DOHH2 (cell line): ENCODE measurements around the gene CNOT2.

Source experiments
- H3F3A ChIP-seq: fragments of 200-600 bp; sonication (generic), shearing (Covaris generic); 2 replicates; pipeline ENCODE4 v1.6.0; 2016; ENCODE audit warnings: antibody characterized with exemption, mild to moderate bottlenecking; ENCODE audit not compliant: control insufficient read depth, insufficient read depth
- H3K27ac ChIP-seq: fragments of 200-600 bp; sonication (generic); 2 replicates; pipeline ENCODE4 v1.5.1; 2014; ENCODE audit warnings: low read depth, mild to moderate bottlenecking, low read length, moderate library complexity
- H3K27me3 ChIP-seq: fragments of 200-600 bp; sonication (generic); 2 replicates; pipeline ENCODE4 v1.6.1; 2014; ENCODE audit warnings: mild to moderate bottlenecking, low read length, mixed read lengths; ENCODE audit not compliant: control insufficient read depth
- H3K36me3 ChIP-seq: fragments of 200-600 bp; sonication (generic); 2 replicates; pipeline ENCODE4 v1.6.1; 2014; ENCODE audit warnings: mild to moderate bottlenecking, low read length, moderate library complexity, mixed read lengths; ENCODE audit not compliant: control insufficient read depth
- H3K4me1 ChIP-seq: fragments of 200-600 bp; sonication (generic); 2 replicates; pipeline ENCODE4 v1.6.1; 2014; ENCODE audit warnings: mild to moderate bottlenecking, low read length, mixed read lengths; ENCODE audit not compliant: control insufficient read depth
- H3K4me2 ChIP-seq: fragments of 200-600 bp; sonication (generic); 2 replicates; pipeline ENCODE4 v1.6.0; 2014; ENCODE audit warnings: mild to moderate bottlenecking, low read length, moderate library complexity
- H3K4me3 ChIP-seq: fragments of 200-600 bp; sonication (generic); 2 replicates; pipeline ENCODE4 v1.5.1; 2014; ENCODE audit warnings: mild to moderate bottlenecking, low read length, mixed read lengths
- H3K79me2 ChIP-seq: fragments of 200-600 bp; sonication (generic); 2 replicates; pipeline ENCODE4 v1.6.1; 2014; ENCODE audit warnings: mild to moderate bottlenecking, low read length, mixed read lengths; ENCODE audit not compliant: control insufficient read depth
- H3K9me2 ChIP-seq: fragments of 200-600 bp; sonication (generic); replicated peaks from 2 replicates; pipeline ENCODE4 v1.6.1; 2014; ENCODE audit warnings: mild to moderate bottlenecking, low read length, mixed read lengths; ENCODE audit not compliant: control insufficient read depth
- H3K9me3 ChIP-seq: fragments of 200-600 bp; sonication (generic); 2 replicates; pipeline ENCODE4 v1.6.1; 2014; ENCODE audit warnings: antibody characterized with exemption, low read length, mixed read lengths; ENCODE audit not compliant: control insufficient read depth, insufficient read depth
- H4K20me1 ChIP-seq: fragments of 200-600 bp; sonication (generic); 2 replicates; pipeline ENCODE4 v1.6.0; 2014; ENCODE audit warnings: low read depth, mild to moderate bottlenecking, antibody characterized with exemption, low read length, moderate library complexity; ENCODE audit not compliant: control insufficient read depth, insufficient read depth
- EZH2phosphoT487 ChIP-seq: fragments of 200-600 bp; sonication (generic); IDR thresholded peaks from 2 replicates; pipeline ENCODE4 v1.6.1; 2017; ENCODE audit warnings: borderline replicate concordance, mild to moderate bottlenecking, antibody characterized with exemption, low read length, moderate library complexity, mixed read lengths
- TF ChIP-seq, protein P1 (sequence below): fragments of 200-600 bp; sonication (generic); IDR thresholded peaks from one replicate; pipeline ENCODE4 v1.5.1; 2014; ENCODE audit warnings: antibody characterized with exemption, mild to moderate bottlenecking, low read depth, low read length; ENCODE audit not compliant: poor library complexity, severe bottlenecking

Gene CNOT2

DNA sequence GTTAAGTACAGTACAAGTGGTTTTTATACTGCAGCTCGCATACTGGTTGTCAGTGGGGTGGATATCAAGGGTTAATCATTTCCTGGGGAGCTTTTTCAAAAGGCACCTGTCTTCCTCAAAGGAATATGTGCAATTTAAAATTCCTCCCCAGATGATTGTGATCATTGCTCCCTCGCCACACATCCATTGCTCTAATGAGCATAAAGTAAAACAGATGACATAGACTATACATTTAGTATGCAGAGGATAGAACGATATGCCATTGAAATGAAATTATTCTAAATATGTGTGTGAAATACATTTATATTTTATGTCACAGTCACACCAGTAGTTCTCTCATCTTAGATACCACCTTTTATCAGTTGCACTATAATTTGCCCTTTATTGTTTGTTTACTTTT is 86.5 kb downstream of the CNOT2 start:
- Histone ChIP-seq H3K9me3 (no peaks in the 10 kb centered on the region), H3K79me2 (peaks cover 28% of the 10 kb centered on the region), H3F3A (0 out of 2 replicates have a peak, but pooled peaks cover 4% of the 10 kb centered on the region), H3K4me2 (no peak overlapping the region), H3K9me2 (no peaks in the 10 kb centered on the region), H3K27ac (no peak overlapping the region), H3K27me3 (no peaks in the 10 kb centered on the region), H3K4me1 (0 out of 2 replicates have a peak, but pooled peaks cover 5% of the 10 kb centered on the region), H4K20me1 (no peaks in the 10 kb centered on the region), H3K4me3 (no peak overlapping the region), H3K36me3 (peaks cover 77% of the 10 kb centered on the region)
- TF ChIP-seq EZH2phosphoT487, result no peak
- TF ChIP-seq, protein P1, sequence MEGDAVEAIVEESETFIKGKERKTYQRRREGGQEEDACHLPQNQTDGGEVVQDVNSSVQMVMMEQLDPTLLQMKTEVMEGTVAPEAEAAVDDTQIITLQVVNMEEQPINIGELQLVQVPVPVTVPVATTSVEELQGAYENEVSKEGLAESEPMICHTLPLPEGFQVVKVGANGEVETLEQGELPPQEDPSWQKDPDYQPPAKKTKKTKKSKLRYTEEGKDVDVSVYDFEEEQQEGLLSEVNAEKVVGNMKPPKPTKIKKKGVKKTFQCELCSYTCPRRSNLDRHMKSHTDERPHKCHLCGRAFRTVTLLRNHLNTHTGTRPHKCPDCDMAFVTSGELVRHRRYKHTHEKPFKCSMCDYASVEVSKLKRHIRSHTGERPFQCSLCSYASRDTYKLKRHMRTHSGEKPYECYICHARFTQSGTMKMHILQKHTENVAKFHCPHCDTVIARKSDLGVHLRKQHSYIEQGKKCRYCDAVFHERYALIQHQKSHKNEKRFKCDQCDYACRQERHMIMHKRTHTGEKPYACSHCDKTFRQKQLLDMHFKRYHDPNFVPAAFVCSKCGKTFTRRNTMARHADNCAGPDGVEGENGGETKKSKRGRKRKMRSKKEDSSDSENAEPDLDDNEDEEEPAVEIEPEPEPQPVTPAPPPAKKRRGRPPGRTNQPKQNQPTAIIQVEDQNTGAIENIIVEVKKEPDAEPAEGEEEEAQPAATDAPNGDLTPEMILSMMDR, result no peak

DNA sequence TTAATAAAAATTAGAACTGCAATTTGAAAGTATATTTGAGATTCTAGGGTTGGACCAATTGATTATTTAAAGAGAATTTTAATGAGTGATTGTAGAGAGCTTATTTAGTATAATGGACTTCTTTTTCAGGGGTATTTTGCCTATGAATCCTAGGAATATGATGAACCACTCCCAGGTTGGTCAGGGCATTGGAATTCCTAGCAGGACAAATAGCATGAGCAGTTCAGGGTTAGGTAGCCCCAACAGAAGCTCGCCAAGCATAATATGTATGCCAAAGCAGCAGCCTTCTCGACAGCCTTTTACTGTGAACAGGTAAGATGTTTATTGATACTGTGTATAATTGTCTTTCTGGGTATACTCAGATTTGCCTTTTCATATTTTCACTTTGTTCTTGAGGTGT is 86.9 kb downstream of the CNOT2 start:
- no peaks in the 10 kb centered on the region for H3K9me2 ChIP-seq
- H3K27ac ChIP-seq, result no peak overlapping the region
- H3F3A ChIP-seq, result 0 out of 2 replicates have a peak, but pooled peaks cover 4% of the 10 kb centered on the region
- H4K20me1 ChIP-seq, result no peaks in the 10 kb centered on the region
- no peaks in the 10 kb centered on the region for H3K27me3 ChIP-seq
- H3K4me3 ChIP-seq, result no peak overlapping the region
- TF ChIP-seq, protein P1, result no peak
- no peak for TF ChIP-seq EZH2phosphoT487
- no peaks in the 10 kb centered on the region for H3K9me3 ChIP-seq
- peaks cover 78% of the 10 kb centered on the region for H3K36me3 ChIP-seq
- 0 out of 2 replicates have a peak, but pooled peaks cover 5% of the 10 kb centered on the region for H3K4me1 ChIP-seq
- no peak overlapping the region for H3K4me2 ChIP-seq
- peaks cover 28% of the 10 kb centered on the region for H3K79me2 ChIP-seq

DNA sequence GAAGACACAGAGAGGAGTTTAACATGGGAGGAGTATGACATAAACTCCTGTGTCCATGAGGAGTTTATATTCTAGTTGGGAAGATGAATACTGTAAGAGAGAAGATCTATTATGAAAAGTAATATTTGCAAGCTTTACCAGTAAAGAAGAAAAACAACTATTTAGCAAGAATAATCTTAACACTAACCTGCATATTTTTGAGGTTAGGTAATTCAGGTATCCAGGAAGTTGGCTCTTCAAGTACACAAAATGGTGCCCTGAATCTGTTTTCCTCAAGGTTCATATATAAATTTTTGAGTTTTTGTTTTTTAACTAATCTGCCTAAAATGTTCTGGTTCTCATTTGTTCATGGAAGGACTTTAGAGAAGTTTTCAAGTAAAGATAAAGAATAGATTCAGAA is 89.0 kb downstream of the CNOT2 start:
- H3K36me3 ChIP-seq, result peaks cover 81% of the 10 kb centered on the region
- no peaks in the 10 kb centered on the region for H3K27me3 ChIP-seq
- 0 out of 2 replicates have a peak, but pooled peaks cover 2% of the 10 kb centered on the region for H3F3A ChIP-seq
- no peaks in the 10 kb centered on the region for H3K9me3 ChIP-seq
- no peak overlapping the region for H3K27ac ChIP-seq
- 0 out of 2 replicates have a peak, but pooled peaks cover 5% of the 10 kb centered on the region for H3K4me1 ChIP-seq
- no peak overlapping the region for H3K4me2 ChIP-seq
- peaks cover 23% of the 10 kb centered on the region for H3K79me2 ChIP-seq
- H4K20me1 ChIP-seq, result no peaks in the 10 kb centered on the region
- TF ChIP-seq EZH2phosphoT487, result no peak
- TF ChIP-seq, protein P1, result no peak
- H3K4me3 ChIP-seq, result no peak overlapping the region
- H3K9me2 ChIP-seq, result no peaks in the 10 kb centered on the region
